ENCODE results near the gene CDH4.

CDH4 gene

GRCh38 chr20:61859767-61860166, 607.7 kb downstream of the CDH4 start:
- Mint-ChIP-seq H3K36me3 (ENCODE audit: low read depth) (no peaks in the 10 kb centered on the region), H3K27ac (no peak overlapping the region), H3K4me1 (ENCODE audit: low read depth) (peaks cover 4% of the 10 kb centered on the region), H3K4me3 (no peak overlapping the region), H3K27me3 (ENCODE audit: low read depth) (no peaks in the 10 kb centered on the region), H3K9me3 (no peaks in the 10 kb centered on the region)
- no peak for DNase-seq (ENCODE audit: low spot score)

DNA sequence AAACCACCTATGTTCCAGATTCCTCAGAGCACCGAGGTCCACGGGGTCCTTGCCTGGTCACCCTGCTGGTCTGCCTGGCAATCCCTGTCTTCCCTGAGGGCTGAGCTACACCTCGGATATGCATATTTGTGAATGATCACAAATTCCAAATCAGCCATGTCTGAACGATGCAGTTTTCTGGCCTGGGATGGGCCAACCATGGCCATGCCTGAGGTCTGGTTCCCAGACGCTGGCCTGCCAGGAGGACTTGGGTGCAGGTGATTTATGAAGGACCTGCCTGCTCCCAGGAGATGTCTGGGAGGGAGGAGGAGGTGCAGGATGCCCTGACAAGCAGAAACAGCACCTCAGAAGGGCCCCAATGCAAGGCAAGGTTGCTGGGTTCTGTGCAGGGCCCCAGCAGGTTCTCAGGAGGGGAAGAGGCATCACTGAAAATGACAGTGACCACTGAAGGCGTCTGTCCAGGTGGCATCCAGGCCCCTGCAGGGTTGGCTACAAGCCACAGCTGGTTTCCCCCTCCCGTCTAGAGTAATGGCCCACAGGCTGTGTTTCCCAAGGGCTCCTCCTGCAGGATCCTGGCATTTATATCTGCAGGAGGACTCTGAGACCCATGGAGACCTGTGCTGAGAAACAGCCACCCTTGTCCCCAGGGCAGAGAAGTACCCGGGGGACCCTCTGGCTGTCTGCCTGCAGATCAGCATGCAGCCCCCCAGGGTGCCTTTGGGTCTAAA, 608.4 kb downstream of the CDH4 start:
- Mint-ChIP-seq H3K27ac (no peak overlapping the region), H3K27me3 (ENCODE audit: low read depth) (no peaks in the 10 kb centered on the region), H3K4me1 (ENCODE audit: low read depth) (peaks cover 4% of the 10 kb centered on the region), H3K9me3 (peaks cover 5% of the 10 kb centered on the region), H3K36me3 (ENCODE audit: low read depth) (no peaks in the 10 kb centered on the region), H3K4me3 (no peak overlapping the region)
- DNase-seq (ENCODE audit: low spot score) = no peak

- Mint-ChIP-seq H3K27ac (no peak overlapping the region), H3K27me3 (ENCODE audit: low read depth) (no peaks in the 10 kb centered on the region), H3K4me1 (ENCODE audit: low read depth) (peaks cover 4% of the 10 kb centered on the region), H3K9me3 (peaks cover 9% of the 10 kb centered on the region), H3K4me3 (no peak overlapping the region), H3K36me3 (ENCODE audit: low read depth) (no peaks in the 10 kb centered on the region)
- DNase-seq (ENCODE audit: low spot score) = no peak
Observed at GRCh38 chr20:61861054-61861841, 609.2 kb downstream of the CDH4 start.

GRCh38 chr20:61861858-61862257, 609.8 kb downstream of the CDH4 start:
- Mint-ChIP-seq H3K36me3 (ENCODE audit: low read depth) (no peaks in the 10 kb centered on the region), H3K4me3 (no peak overlapping the region), H3K27ac (no peak overlapping the region), H3K4me1 (ENCODE audit: low read depth) (peaks cover 4% of the 10 kb centered on the region), H3K27me3 (ENCODE audit: low read depth) (no peaks in the 10 kb centered on the region), H3K9me3 (peaks cover 13% of the 10 kb centered on the region)
- no peak for DNase-seq (ENCODE audit: low spot score)

DNA sequence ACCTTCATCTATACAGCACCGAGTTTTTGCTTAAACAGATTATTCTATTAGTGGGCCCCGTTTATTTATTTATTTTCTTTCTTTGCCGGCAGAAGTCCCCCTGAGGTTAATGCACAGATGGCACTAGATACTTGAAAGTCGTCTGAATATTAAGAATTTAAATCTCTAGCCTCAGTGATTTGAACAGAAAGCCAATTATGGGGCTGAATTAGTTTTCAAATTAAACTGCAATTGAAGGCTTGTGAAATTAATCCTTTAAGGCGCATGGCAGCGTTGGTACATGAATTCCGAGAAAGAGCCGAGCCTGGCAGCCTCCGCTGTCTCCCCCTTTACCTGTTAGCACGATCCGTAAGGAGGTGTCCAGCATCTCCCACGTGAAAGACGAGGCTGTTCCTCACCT, 610.8 kb downstream of the CDH4 start:
- Mint-ChIP-seq H3K36me3 (ENCODE audit: low read depth) (no peaks in the 10 kb centered on the region), H3K9me3 (peaks cover 13% of the 10 kb centered on the region), H3K4me1 (ENCODE audit: low read depth) (peaks cover 4% of the 10 kb centered on the region)

DNA sequence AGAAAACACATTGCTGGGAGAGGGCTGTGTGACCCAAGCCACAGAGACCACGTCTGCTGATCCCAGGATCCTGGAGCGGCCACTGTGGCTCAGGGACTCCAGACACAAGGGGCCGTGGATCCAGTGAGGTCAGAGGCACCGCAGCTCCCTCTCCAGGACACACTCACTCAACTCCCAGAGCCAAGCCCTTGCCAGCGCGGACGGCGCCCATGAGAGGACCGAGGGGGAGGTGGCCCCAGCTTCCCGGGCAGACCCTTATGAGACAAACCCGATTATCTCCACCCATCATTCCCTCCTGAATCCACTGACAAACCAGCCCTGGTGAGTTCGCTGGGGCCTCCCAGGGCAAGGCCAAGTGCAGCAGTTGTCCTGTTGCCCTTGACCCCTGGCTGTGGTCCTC, 612.4 kb downstream of the CDH4 start:
- H3K9me3 Mint-ChIP-seq = peaks cover 13% of the 10 kb centered on the region
- no peak overlapping the region for H3K27ac Mint-ChIP-seq
- H3K4me3 Mint-ChIP-seq = no peak overlapping the region
- H3K36me3 Mint-ChIP-seq (ENCODE audit: low read depth) = no peaks in the 10 kb centered on the region
- no peak for DNase-seq (ENCODE audit: low spot score)
- no peaks in the 10 kb centered on the region for H3K27me3 Mint-ChIP-seq (ENCODE audit: low read depth)
- peaks cover 4% of the 10 kb centered on the region for H3K4me1 Mint-ChIP-seq (ENCODE audit: low read depth)

More for the DNA sequence above, 610.8 kb downstream of the CDH4 start:
- DNase-seq (ENCODE audit: low spot score) = no peak
- Mint-ChIP-seq H3K27ac (no peak overlapping the region), H3K27me3 (ENCODE audit: low read depth) (no peaks in the 10 kb centered on the region), H3K4me3 (no peak overlapping the region)

- Mint-ChIP-seq H3K9me3 (peaks cover 13% of the 10 kb centered on the region), H3K27me3 (ENCODE audit: low read depth) (no peaks in the 10 kb centered on the region), H3K4me1 (ENCODE audit: low read depth) (peaks cover 4% of the 10 kb centered on the region), H3K4me3 (no peak overlapping the region), H3K36me3 (ENCODE audit: low read depth) (no peaks in the 10 kb centered on the region), H3K27ac (no peak overlapping the region)
- no peak for DNase-seq (ENCODE audit: low spot score)
Observed at GRCh38 chr20:61865353-61865752, 613.3 kb downstream of the CDH4 start.

- Mint-ChIP-seq H3K4me3 (no peak overlapping the region), H3K36me3 (ENCODE audit: low read depth) (no peaks in the 10 kb centered on the region), H3K4me1 (ENCODE audit: low read depth) (peaks cover 4% of the 10 kb centered on the region), H3K27me3 (ENCODE audit: low read depth) (no peaks in the 10 kb centered on the region), H3K9me3 (peaks cover 13% of the 10 kb centered on the region), H3K27ac (no peak overlapping the region)
- no peak for DNase-seq (ENCODE audit: low spot score)
Observed at GRCh38 chr20:61866165-61866564, 614.1 kb downstream of the CDH4 start.

- H3K4me3 Mint-ChIP-seq = no peak overlapping the region
- H3K4me1 Mint-ChIP-seq (ENCODE audit: low read depth) = no peaks in the 10 kb centered on the region
- H3K27me3 Mint-ChIP-seq (ENCODE audit: low read depth) = no peaks in the 10 kb centered on the region
- no peak for DNase-seq (ENCODE audit: low spot score)
- H3K27ac Mint-ChIP-seq = no peak overlapping the region
- peaks cover 13% of the 10 kb centered on the region for H3K9me3 Mint-ChIP-seq
- no peaks in the 10 kb centered on the region for H3K36me3 Mint-ChIP-seq (ENCODE audit: low read depth)
Observed at GRCh38 chr20:61868006-61868405, 615.9 kb downstream of the CDH4 start.

- Mint-ChIP-seq H3K4me1 (ENCODE audit: low read depth) (no peaks in the 10 kb centered on the region), H3K36me3 (ENCODE audit: low read depth) (no peaks in the 10 kb centered on the region), H3K27ac (no peak overlapping the region), H3K4me3 (no peak overlapping the region), H3K27me3 (ENCODE audit: low read depth) (no peaks in the 10 kb centered on the region), H3K9me3 (peaks cover 13% of the 10 kb centered on the region)
- DNase-seq (ENCODE audit: low spot score) = no peak
Observed at GRCh38 chr20:61868466-61869090, 616.5 kb downstream of the CDH4 start.

- Mint-ChIP-seq H3K9me3 (peaks cover 13% of the 10 kb centered on the region), H3K36me3 (ENCODE audit: low read depth) (no peaks in the 10 kb centered on the region), H3K27ac (no peak overlapping the region), H3K4me1 (ENCODE audit: low read depth) (no peaks in the 10 kb centered on the region), H3K27me3 (ENCODE audit: low read depth) (no peaks in the 10 kb centered on the region), H3K4me3 (no peak overlapping the region)
- no peak for DNase-seq (ENCODE audit: low spot score)
Observed at GRCh38 chr20:61869750-61870507, 617.9 kb downstream of the CDH4 start.

GRCh38 chr20:61871160-61871559, 619.1 kb downstream of the CDH4 start:
- Mint-ChIP-seq H3K36me3 (ENCODE audit: low read depth) (no peaks in the 10 kb centered on the region), H3K4me3 (no peak overlapping the region), H3K4me1 (ENCODE audit: low read depth) (no peaks in the 10 kb centered on the region), H3K9me3 (peaks cover 4% of the 10 kb centered on the region), H3K27ac (no peak overlapping the region), H3K27me3 (ENCODE audit: low read depth) (no peaks in the 10 kb centered on the region)
- DNase-seq (ENCODE audit: low spot score) = no peak

DNA sequence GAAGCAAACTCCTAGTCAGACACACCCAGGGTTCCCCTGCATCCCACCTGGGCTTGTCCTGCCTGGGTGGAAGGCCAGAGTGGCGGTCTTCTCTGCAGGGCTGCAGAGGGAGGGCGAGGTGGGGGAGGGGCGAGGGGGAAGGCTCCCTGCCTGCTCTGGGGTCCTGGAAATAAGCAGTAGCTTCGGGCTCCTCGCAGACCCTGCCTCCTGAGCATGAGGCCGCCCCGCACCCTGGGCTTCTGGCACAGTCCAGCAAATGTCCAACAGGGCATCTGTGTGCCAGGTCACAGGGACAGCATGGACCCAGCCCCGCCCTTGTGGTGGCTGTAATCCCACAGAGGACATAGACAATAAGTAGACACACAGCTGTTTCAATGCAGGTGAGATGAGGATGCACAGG, 619.9 kb downstream of the CDH4 start:
- H3K4me1 Mint-ChIP-seq (ENCODE audit: low read depth) = no peaks in the 10 kb centered on the region
- H3K4me3 Mint-ChIP-seq = no peak overlapping the region
- no peaks in the 10 kb centered on the region for H3K9me3 Mint-ChIP-seq
- DNase-seq (ENCODE audit: low spot score) = no peak
- H3K36me3 Mint-ChIP-seq (ENCODE audit: low read depth) = no peaks in the 10 kb centered on the region
- H3K27ac Mint-ChIP-seq = no peak overlapping the region
- no peaks in the 10 kb centered on the region for H3K27me3 Mint-ChIP-seq (ENCODE audit: low read depth)
